Stimulated activated CD8-positive, alpha-beta memory T cell treated with anti-CD3 and anti-CD28 coated beads, Interleukin-4, amount 100 ng/mL, for 48 hours (primary cell): Measurements from ENCODE around the gene DPP6.

Experiments
- DNase-seq: peaks from one replicate; pipeline ENCODE4 v3.0.0-alpha.2; 2020

Gene DPP6

DNA sequence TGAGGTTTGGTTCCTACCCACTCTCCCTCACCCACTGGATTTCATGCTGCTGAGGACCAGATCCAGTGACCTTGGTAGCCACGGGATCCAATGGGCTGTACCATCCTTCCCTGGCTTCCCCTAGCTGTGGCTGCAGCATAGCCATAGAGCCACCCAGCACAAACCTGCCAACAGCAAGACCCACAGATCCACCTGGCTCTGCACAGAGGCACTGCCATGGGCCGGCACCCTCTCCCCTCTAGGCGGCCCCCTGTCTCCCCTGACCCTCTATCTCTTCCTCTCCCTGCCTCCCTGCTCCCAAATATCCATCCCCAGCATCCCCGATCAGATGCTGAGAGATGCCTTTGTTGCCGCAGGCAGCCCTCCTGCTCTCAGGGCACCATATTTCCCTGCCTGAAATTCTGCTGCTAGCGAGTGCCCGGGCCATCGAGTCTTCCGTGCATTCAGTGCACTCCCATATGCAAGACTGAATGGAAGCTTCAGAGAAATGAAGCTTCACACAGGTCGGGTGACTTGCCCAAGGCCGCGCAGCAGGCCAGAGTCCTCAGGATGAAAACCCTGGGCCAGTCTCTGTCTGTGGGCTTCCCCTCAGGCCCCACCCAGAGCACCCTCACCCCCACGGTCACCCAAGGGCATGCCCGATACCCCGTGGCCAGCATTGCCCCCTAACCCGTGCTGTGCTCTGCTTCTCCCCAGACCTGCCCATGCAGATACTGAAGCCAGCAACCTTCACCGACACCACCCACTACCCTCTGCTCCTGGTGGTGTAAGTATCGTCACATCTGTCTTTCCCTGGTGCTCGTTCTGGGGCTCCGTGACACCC lies 819.9 kb downstream of the DPP6 start:
- no peak for DNase-seq

DNA sequence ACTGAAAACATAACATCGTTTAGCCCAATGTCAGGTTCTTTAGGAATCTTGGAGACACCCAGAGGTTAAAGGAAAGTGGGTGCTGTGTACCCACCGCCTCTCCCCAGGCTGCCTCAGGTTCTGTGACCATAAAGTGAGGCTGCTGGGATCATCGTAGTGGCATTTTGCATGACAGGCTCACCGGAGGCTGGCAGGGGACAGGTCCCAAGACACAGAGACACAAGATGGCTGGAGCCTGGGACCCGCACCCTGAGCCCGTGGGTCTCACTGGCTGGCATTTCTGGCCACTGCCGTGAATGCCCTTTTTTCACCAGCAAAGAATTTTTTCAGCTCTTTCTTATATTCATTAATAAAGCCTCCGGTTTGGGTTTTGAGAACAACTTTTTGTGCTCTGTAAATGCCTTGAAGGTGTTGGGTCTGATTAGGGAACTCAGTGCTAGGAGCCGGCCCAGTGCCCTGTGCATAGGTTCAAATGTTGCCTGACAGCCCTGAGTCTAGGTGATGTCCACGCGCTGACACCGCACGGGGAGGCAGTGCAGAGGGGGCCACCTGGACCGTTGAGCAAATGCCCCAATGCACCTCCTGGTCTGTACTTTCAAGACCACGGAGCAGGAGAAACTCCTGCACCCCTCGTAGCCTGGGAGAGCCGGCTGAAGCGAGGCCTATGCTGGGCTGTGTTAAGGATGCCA lies 820.8 kb downstream of the DPP6 start:
- no peak for DNase-seq

DNA sequence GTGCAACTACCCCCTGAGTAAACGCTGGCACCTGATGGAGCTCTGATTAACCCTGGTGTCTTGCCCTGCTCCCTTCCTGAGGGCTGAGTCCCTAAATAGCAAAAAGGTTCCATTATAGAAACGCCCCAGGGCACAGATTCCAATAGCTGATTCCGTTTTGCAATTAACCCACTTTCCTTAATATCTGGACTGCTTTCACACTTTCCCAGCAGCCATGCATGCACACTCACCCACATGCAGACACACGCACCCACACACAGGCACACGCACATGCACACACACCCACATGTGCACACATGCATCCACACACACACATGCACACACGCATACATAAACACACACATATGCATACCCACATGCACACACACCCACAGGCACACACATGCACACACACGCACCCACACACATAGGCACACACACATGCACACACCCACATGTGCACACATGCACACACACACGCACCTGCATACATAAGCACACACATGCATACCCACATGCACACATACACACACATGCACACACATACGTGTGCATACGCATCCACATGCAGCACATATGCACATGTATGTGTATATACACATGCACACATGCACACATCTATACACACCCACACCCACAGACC lies 821.4 kb downstream of the DPP6 start:
- DNase-seq: no peak

DNA sequence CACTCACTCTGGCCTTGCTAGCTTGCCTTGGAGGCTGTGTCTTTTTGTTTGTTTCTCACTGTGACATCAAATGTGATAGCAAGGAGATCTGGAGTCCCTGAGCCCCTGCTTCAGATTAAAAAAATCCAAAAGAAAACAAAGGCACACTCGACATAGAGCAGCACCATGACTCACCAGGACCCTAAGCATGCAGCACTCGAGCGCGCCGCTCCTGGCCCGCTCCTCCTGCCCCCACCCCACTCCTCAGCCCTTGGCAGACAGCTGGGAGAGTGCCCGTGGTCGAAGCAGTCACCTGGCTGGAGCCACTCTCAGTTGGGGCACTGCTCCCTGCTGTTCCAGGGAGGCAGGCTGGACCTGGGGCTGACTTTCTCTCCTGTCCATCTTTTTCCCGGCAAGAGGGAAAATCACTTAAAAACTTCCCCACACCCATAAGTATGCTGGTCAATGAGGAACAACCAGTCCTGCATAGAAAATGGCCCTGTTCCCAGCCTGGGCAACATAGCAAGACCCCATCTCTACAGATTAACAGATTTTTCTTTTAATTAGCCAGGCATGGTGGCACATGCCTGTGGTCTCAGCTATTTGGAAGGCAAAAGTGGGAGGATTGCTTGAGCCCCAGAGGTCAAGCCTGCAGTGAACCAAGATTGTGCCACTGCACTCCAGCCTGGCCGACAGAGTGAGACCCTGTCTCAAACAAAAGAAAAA lies 822.4 kb downstream of the DPP6 start:
- DNase-seq: no peak

DNA sequence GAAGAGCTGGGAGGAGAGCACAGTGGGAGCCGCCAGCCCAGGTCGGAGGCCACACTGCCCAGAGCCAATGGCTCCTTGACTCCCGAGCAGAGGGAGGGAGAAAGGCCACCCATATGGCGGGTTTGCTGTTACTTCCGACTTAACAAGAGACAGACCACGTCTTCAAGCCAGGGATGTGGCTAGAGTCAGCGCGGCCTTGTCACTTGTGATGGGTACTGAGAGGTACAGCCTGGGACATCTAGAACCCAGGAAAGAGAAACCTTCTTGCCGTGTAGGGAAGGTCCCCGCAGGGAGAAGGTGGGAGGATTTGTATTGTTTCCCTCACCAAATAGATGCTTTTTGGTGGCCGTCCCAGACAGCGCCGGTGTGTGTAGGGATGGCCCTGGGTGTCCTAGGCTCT lies 823.1 kb downstream of the DPP6 start:
- DNase-seq: no peak

DNA sequence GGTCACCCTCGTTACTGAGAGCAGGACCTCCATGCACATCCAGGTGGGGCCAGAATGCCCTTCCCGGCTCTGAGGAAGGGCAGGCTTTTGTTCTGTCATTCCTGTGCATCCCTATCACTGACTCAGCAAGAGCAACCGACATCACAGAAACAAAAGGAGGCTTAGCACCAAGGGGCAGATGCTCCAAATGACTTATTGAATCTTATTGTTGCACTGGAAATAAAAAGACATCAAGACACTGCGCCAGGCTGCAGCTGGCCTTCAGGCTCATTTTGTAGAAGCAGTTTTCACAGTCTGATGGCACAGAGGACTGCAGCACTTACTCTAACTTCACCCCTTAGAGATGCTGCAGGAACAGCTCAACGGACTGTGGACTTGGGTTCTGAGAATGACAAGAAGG lies 824.3 kb downstream of the DPP6 start:
- no peak for DNase-seq

DNA sequence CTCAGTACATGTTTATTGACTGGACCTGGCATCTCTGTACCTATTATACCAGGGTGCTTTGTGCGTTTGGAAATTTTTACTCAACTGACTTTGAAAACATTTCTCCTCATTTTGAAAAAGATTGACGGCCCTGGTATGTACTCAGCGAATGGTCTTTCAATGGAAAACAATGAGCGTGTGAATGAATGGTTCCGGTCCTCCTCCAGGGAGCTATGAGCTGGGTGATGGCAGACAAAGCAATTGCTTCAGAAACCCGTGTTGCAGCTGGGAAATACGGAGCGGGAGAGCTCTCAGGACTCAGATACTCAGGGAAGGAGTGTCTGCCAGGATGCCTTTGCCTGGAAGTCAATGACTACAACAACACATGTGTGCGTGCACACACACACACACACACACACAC lies 824.8 kb downstream of the DPP6 start:
- no peak for DNase-seq

DNA sequence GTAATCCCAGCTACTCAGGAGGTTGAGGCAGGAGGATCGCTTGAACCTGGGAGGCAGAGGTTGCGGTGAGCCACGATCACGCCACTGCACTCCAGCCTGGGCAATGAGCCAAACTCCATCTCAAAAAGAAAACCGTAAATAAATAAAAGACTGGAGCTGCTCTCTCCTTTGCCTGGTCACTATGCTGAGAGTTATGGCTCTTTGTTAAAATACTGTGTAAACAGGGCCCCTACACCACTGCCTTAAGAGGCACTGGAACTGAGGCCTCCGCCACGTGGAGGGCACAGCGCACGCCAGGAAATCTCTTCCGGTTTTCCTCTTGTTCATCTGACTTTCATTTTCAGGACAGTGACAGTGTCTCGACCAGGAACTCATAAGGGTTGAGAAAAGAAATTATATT lies 827.4 kb downstream of the DPP6 start:
- no peak for DNase-seq

DNA sequence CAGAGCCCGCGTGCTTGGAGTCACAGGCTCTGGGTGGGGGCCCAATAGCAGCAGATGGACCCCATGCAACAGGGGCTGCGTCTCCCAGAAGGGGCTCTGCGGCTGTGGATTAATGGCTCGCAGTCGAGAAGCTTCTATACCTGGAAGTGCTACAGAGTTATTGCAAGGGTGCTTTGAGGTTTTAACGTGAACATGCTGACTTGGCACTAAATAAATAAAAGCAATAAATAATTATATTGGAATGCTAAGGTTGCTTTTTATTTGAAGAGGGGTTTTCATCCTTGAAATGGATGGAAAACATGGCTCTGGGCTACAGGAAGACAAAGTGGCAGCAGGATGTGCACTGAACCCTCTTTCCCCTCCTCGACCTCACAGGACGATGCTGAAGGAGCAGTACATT lies 828.3 kb downstream of the DPP6 start:
- DNase-seq: no peak

DNA sequence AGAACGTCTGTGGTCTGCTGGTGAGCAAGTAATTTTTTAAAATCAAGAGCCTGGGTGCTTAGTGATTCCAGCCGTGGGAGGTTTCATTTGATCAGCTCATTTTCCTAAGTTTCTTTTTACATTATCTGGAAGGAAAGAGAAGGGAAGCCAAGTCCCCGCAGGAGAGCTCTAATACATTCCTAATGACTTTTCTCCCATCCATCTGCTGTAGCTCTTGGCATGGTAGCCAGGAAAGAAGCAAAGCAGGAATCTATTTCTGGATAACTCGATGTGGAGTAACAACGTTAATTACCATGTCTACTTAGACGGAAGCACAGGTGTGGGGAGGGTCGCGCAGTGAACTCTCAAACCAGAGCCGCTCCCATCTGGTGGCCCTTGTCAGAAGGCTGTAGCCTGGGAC lies 828.8 kb downstream of the DPP6 start:
- DNase-seq: no peak

DNA sequence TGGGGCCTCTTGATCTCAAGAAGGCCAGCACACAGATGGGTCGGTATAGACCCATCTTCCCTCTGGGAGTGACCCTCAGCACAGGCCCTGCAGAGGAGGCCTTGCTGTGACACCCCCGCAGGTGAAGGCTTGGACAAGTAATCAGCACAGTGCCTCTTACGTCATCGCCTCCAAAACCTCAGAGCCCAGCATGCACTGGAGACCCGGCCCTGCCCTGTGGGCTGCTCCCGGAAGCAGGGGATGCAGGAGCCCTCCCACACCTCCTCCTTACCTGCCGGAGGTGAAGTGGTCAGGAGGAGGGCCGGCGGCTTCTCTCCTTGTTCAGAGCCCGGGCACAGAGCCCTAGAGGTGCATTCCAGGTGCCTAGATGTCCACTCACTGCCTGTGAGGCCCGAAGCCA lies 829.3 kb downstream of the DPP6 start:
- DNase-seq: no peak

DNA sequence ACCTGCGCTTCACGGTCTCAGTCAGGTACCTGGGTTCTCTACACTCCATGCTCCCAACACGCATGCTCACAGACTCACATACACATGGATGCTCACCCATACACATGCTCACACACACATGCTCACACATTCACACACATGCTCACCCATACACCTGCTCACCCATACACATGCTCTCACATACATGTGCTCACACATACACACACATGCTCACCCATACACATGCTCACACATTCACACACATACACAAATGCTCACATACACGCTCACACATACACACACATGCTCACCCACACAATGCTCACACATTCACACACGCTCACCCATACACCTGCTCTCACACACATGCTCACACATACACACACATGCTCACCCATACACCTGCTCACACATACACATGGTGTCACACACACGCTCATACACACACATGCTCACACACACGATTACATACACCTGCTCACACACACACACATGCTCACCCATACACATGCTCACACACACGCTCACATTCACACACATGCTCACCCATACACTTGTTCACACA lies 830.8 kb downstream of the DPP6 start:
- no peak for DNase-seq

DNA sequence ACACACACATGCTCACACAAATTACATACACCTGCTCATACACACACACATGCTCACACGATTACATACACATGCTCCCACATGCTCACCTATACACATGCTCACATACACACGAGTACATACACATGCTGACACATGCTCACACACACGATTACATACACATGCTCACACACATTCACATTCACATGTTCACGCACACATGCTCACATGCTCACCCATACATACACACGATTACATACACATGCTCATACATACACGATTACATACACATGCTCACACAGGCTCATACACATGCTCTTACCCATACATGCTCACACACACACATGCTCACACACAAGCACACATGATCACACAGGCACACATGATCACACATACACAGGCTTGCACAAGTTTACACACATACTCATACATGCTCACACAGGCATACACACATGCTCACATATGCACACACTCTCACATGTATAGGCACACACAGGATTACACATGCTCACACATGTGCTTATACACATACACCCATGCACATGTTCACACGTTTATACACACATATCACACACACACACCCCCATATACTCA lies 832.2 kb downstream of the DPP6 start:
- DNase-seq: no peak

DNA sequence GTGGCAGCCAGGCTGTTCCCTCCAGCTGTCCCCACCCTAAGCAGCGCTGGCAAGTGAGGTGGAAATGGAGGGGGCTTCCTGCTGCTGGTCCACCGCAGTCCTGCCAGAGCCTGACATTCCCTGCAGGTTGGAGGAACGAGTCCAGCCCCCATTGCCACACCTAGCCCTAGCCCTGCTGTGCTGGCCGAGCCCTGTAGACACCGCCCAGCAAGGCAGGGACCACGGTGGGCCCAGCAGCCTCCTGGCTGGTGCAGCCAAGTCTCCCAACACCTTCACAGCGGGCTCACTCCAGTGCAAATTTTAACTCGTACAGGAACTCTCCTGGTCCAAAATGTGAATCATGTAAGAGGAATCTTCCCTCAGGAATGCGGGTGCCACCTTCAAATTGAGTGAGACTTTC lies 834.4 kb downstream of the DPP6 start:
- DNase-seq: no peak

DNA sequence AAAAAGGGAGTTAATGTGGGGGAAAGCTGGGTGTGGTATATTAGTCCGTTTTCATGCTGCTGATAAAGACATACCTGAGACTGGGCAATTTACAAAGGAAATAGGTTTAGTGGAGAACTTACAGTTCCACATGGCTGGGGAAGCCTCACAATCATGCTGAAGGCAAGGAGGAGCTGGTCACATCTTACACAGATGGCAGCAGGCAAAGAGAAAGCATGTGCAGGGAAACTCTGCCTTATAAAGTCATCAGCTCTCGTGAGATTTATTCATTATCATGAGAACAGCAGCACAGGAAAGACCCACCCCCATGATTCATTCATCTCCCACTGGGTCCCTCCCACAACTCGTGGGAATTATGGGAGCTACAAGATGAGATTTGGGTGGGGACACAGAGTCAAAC lies 836.5 kb downstream of the DPP6 start:
- no peak for DNase-seq

DNA sequence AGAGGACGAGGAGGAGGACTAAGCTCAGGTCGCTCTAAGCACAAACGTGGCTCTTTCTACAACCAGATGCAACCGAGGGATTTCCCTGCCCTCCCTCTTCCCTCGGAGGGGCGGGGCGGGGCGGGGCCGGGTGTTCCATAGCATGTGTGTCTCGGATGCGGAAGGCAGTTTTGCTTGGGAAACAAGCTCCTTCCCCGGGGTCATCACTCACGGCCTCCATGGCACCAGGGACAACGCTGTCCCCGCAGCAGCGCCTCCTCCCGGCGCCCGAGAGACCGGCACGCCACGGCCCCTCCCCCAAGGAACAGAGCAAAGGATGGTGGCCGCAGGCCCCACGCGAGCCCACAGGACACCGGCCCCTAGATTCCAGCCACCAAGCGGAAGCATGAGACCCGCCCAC lies 840.3 kb downstream of the DPP6 start:
- DNase-seq: no peak

DNA sequence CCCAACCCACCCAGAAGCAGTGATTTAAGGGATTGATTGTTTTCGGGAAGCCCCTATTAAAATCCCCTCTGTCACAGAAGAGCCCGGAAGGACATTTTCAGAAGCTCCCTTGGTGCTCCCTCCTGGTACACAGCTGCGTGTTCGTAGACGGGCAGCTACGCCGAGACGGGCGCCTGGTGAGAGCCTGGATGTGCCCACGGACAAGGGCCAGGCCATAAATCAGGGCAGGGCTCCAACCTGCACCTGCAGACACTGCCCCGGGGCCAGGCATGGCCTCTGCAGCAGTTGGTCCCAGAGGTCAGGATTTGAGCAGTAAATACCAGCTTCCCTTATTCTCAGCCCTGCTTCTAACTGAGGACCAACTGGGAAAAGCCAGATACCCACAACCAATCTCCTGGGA lies 843.9 kb downstream of the DPP6 start:
- DNase-seq: no peak

DNA sequence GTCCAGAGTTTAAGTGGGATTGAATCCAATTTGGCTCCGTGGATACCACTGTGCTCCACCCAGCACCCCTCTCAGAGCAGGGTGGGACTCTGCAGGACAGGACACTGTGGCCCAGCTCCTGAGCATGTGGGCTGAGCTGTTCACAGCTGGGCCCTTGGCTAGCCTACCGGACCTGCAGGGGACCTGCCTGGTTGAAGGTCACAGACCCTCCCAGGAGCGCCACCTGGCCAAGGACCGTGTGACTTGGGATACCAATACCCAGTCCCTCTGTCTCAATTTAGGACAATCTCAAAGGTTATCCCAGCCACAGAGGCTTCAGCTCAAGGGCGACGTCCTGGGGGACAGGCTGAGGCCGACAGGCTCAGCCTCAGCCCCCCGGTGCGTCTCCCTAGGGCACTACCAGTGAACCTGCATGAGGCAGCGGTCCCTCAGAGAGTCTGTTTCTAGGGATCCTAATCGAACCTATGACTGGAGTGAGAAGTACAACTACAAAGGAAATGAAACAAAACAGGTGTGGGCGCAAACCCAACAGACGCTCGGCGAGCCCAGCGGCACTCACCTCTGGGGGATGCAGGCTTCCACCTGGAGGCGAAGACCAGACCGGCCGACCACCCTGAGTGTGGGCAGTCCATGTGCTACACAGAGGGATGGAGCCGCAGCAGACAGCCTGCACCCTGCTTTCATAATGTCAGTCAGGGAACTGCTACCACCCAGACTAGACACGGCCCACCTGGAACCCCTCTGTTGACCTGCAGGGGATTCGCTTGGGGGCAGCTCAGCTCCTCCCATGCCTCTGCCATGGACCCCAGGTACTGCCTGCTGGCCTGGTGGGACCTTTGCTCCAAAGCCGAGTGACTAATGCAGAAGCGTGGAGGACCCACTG lies 847.0 kb downstream of the DPP6 start:
- DNase-seq: no peak

DNA sequence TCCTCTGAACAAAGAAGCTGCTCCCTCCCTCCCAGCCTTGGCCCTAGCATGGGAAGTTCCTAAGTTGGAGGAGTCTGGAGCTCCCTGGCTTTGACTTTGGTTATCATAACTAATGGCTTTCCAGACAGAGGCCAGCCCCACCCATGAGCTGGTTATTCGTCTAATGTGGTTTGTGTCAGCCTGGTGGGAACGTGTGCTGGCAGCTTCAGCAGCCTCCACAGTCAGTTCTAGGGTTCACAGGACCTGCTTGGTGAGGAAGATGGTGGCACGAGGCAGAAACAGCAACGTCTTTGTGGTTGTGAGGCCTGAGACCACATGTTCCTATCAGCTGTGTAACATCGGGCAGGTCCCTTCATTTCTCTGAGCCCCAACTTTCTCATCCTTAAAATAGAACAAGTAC lies 847.7 kb downstream of the DPP6 start:
- no peak for DNase-seq

DNA sequence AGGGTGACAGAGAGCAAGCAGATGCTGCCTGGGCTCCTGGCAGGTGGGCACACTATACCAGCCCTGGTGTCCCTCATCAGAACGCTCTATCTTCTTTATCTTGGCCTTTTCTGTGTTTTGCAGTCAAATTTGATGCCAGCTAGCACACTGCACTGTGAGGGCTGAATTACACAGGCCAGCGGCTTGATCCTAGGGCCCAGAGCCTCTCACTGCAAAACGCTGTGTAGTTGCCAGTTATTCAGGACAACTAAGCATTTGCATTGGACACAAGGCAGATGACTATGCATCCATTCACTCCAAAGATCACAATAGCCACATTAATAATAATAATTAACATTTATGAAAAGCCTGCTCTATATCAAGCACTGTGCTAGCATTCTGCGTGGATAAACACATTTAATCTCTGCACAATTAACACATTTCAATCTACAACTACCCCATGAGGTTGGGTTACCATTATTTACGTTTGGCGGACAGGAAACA lies 850.4 kb downstream of the DPP6 start:
- no peak for DNase-seq

DNA sequence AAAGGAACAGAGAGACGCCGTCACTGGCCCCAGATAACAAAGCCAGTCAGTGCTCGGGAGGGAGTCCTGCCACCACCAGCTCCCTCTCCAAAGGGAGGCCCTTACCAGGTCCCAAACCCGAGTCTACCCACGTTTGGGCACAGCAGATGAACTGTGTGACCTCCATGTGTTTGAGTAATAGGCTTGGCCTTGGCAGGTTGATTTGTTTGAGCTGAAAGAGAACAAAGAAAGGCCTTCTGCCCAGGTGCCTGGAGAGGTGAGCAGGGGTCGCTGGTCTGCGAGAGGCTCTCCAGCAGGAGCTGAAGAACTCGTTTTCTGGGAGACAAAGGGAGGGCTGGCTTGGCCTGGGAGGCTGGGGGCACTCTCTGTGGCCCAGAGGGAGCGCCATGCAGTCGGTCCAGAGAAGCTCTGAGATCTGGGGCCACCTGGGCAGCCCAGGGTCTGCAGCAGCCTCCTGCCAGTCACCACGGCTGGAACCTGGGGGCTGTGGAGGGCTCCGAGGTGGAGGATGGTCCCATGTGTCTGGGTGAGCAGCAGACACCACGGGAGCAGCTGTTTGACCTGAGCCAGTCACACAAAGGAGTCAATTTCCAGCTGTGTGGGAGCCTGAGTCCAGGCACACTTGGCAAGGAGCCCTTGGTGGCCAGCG lies 851.0 kb downstream of the DPP6 start:
- DNase-seq: no peak
